ENCODE results near the gene PXDN.

GRCh38 chr2:1671916-1672315 lies 72.4 kb downstream of the PXDN start:
- TF ChIP-seq CTCF (IDR thresholded peaks at IDR 0.05 in 2 of 3, conservative IDR thresholded peaks at IDR 0.05 in 1 of 3; ENCODE audit: control insufficient read depth in 2 of 3, extremely low read depth in 1 of 3, insufficient read depth in 1 of 3, low read depth in 3 of 3, low read length in 3 of 3) (no peak), RAD21 (IDR thresholded peaks at IDR 0.05; ENCODE audit: insufficient read depth, low read depth, low read length) (no peak), E2F8 (IDR thresholded peaks at IDR 0.05; ENCODE audit: low read depth, partially characterized antibody) (no peak), CBX5 (IDR thresholded peaks at IDR 0.05; ENCODE audit: low read depth) (no peak), HDAC2 (IDR thresholded peaks at IDR 0.05) (no peak), BHLHE40 (IDR thresholded peaks at IDR 0.05; ENCODE audit: borderline replicate concordance in 1 of 2, low read depth in 2 of 2, low read length in 1 of 2) (no peak), SMAD1 (IDR thresholded peaks at IDR 0.05; ENCODE audit: low read depth, partially characterized antibody) (no peak), ZBED1 (IDR thresholded peaks at IDR 0.05; ENCODE audit: borderline replicate concordance) (no peak), ATF3 (IDR thresholded peaks at IDR 0.05; ENCODE audit: borderline replicate concordance, extremely low read depth, low read depth, low read length) (no peak), USF2 (IDR thresholded peaks at IDR 0.05; ENCODE audit: borderline replicate concordance, low read depth, low read length) (no peak), POLR2A (IDR thresholded peaks at IDR 0.05; ENCODE audit: low read depth, low read length) (no peak), EP300 (IDR thresholded peaks at IDR 0.05; ENCODE audit: borderline replicate concordance in 1 of 2, control insufficient read depth in 1 of 2, low read depth in 2 of 2, low read length in 2 of 2) (no peak)

Measured in GM12878 (cell line).